ENCODE results near the gene PFDN2. TPM values are rescaled to one million over a fixed set of nuclear protein-coding genes. Genes with fewer than 3 reads are reported as not detected.
A peak's percentile ranks its signal among the peaks of the same experiment; 100 is the strongest.

PFDN2 gene
- total and polyA plus RNA-seq, 2 of the 8 experiments (the other 6 are each of a cell fraction or from before 2014, with no cell fraction given): 66.2 to 71.2 TPM

- TF ChIP-seq CHD7 (IDR thresholded peaks at IDR 0.05; ENCODE audit: insufficient replicate concordance, low read length) (no peak), RAD21 (IDR thresholded peaks at IDR 0.05 in 1 of 2, conservative IDR thresholded peaks at IDR 0.05 in 1 of 2; ENCODE audit: low read depth in 2 of 2, low read length in 2 of 2) (peak; percentile 60 to 68), PHF8 (conservative IDR thresholded peaks at IDR 0.05; ENCODE audit: low read depth, low read length) (no peak), CTBP2 (IDR thresholded peaks at IDR 0.05; ENCODE audit: borderline replicate concordance, insufficient read depth, insufficient read length, low read length) (no peak)
These were observed 21.9 kb upstream of the PFDN2 start (continued) for GRCh38 chr1:161139766-161140165.

All from H1 (cell line).